Fibroblast of the conjunctiva (primary cell): ENCODE measurements around the gene KCNMA1.

Experiments used
- DNase-seq: peaks from one replicate; pipeline ENCODE4 v3.0.0-alpha.2; 2010; ENCODE audit warnings: low read depth

KCNMA1 gene

DNA sequence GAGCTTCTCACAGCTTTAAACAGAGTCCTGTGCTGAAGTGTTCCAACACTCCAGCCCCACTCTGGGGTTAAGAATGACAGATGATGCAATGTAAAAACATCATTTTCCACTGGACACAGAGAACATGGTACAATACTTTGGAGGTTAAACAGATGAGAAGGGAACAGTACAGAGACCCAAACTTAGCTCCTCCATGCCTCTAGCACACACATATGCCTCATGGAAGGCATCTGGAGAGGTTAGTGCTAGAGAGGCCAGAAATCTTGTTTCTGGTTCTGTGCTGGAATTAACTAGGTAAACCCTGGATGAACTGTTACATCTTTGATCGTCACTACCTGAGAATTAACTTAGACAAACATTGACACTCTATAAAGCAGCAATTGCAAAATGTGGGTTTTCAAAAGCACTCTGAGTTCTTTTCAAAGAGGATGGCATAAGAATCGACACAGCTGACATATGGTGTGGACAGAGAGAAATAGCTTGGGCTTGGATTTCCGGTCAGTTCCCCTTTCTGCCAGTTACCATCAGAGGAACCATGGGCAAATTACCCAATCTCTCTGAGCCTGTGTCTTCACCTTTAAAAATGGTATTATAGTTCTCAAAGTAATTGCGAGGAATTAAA lies 81.9 kb downstream of the KCNMA1 start:
- DNase-seq: peak; percentile 65

DNA sequence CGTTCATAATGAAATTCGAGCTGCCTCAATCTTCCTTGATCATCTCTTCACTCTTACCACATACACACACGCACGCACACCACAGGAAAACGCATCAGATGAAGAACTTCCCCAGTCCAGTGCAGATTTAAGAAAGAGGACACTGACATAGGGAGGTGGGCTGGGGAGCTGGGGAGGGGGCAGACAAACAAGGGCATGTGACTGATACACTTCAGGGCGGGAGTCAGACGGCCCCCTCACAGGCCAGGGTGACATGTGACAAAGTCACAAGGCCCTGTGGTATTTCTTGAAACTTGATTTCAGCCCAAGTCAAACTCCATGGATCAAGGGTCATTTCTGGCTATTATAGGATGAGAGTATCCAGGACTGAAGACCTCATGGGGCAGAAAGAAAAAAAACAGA lies 82.6 kb downstream of the KCNMA1 start:
- no peak for DNase-seq

DNA sequence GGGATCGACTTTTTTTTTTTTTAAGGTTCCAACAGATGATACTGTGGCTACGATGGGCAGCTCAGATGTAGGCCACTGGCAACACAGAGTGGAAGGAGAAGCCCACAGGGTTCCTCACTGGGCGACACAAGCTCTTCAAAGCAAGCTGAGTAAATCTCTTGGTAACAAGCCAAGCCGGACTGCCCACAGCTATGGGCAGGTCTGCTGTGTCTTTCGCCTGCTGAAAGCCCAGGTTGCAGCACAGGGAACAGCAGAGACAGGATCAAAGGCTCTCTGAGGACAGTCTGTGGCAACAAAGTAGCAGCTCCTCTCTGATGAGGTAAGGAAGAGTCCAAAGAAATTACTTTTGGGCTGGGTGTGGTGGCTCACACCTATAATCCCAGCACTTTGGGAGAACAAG lies 83.6 kb downstream of the KCNMA1 start:
- DNase-seq: no peak

DNA sequence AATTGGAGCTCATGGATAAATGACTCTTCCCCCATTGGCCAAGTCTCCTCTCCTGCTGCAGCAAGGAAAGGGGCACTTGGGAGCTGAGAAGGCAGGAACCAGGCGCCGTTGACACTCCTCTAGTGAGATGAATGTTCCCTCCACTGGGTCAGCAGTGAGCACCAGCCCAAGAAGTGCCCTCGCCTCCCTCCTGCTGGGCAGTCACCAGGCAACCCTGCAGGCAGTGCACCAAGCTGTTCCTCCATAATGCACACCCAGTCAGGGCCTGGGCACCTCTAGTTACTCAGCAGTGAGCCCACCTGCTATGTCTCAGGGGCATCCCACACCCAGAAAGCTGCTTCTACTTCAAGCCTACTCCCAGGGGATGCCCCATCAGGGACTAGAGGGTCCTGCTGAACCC lies 84.3 kb downstream of the KCNMA1 start:
- no peak for DNase-seq

DNA sequence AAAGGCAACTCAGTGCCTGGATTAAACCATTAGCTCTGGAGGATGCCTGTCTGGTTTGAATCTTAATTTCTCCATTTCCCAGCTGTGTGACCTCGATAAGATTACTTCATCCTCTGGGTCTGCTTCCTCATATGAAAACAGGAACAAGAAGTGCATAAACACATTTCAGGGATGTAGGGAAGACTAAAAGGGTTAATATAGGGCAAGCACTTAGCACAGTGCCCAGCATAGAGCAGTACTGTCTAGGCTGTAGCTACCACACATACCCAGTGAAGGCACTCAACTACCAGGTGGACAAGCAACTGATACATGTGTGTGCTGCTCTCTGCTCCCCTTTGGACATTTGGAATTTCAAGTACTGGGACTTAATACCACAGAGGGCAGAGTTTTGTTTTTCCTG lies 85.4 kb downstream of the KCNMA1 start:
- no peak for DNase-seq

DNA sequence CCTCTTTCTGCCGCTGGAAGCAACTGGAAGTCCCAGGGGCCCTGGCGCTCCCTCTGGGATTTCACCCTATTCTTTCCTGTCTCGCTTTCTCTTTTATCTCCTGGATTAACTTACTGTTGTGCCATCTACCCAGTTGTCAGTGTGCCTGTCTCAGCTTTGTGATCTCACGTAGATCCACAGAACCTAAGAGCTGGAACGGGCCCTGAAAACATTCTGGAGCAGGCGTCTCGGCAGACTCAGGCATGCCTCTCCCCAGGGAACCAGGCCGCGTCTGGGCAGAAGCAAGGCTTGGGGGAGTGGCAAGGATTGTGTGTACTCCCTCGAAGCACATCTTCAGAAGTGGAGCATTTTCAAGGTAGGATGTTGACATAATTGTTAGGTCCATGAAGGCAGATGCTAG lies 87.2 kb downstream of the KCNMA1 start:
- DNase-seq: no peak

DNA sequence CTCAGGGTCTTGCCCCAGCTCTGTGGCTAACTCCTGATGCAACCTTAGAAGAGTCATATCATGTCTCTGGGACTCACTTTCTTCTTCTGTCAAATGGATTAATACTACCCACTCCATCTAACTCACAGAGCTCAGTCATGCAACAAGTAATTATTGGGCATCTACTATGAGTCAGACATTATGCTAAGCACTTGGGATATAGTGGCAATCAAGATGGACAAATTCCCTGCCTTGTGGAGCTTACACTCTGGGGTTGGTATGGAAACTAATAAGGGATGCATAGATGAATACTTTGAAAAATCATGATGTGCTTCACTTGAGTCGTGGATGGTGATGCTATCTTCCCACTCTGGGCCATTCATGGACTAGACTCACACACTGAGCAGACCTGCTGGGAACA lies 88.9 kb downstream of the KCNMA1 start:
- DNase-seq: no peak

DNA sequence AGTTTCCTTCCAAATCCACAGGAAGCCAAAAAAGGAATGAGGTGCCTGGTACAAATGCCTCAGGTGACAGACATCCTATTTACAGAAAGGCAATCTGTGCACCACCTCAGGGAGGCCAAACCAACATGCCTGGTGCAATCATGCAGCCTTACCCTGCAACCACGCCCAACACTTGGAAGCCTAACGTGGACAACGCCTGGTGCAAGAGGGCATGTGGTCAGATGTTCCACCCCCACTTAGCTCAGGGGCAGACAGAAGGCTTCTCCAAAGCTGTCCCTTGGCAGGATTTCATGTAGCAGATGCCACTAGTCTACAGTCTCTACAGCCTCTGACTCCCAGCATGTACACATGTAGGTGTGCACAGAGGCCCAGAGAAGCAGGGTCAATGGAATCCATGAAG lies 89.5 kb downstream of the KCNMA1 start:
- no peak for DNase-seq

DNA sequence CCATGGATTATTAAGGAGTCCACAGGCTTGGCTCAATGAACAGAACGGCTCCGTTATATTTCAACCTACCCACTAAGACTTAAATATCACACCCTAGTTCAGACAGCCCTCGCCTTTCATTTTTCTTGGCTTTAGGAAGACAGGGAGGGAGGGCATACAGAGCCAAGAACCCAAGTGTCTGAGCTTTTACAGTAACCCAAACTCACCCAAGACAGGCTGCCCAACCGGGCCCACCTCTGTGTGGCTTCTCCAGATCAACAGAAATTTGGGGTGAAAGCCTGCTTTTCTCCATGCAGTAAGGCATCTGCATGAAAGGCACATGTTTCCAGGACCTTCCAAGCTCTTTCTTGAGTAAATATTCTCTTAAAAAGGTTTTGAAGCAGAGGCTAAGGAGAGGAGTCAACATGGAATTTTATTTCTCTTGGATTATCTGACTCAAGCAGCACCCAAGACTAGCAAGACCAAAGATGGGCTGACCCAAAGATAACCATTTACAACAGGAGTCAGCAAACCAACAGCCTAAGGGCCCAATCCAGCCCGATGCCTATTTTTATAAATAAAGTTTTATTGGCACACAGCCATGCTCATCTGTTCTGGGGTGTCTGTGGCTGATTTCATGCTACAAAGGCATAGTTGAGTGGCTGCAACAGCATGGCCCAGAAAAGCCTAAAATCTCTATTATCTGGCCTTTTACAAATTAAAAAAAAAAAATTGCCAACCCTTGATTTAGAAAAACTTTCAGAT lies 90.1 kb downstream of the KCNMA1 start:
- no peak for DNase-seq

DNA sequence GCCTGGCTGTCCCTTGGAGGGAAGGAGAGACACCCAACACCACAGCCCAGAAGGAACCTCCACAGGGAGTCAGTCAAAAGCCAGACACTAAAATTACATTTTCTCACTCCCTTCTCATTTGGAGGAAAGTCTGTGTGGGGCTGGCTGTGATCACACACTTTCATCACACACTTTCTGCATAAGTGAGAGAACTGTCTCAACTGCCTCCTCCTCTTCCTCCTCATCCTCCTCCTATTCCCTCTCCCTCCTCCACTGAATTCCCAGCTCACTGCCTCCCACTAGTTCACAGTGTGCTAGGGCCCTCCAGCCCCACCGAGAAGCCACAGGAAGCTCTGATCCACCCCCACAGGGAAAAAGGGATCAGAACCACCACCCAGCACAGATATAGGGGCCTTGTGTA lies 91.6 kb downstream of the KCNMA1 start:
- DNase-seq: no peak

DNA sequence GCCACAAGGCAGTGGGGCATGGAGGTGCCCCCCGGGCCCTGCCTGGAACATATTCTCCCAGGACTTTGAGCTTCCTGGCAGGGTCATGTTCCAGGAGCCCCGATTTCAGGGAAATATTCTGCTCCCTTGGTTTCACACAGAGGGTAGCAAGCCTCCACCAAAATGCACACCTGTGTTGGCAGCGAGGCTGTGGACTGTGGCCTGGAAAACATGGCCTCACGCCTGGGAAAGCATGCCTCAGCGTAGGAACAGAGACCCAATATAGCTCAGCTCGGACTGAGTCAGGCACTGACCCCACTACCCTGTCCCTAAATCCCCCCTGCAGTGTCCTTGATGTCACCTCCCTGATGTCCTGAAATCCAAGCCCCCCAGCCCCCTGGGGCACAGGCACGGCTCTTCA lies 92.0 kb downstream of the KCNMA1 start:
- DNase-seq: no peak

DNA sequence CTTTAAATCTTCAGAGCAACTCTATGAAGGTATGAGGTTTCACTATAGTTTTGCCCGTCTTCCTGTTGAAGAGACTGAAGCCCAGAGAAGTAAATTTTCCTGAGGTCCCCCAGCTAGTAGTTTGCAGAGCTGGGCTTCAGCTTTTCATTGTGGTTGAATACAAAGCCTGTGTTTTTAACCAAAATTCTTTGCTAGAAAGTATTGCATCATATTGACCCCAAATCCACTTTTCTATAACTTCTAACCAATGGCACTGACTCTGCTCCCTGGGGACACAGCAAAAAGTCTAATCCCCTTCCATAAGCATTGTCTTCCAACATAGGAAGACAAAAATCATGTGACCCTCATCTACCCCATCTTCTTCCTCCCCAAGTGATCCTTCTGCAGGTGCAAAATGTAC lies 93.0 kb downstream of the KCNMA1 start:
- DNase-seq: no peak

DNA sequence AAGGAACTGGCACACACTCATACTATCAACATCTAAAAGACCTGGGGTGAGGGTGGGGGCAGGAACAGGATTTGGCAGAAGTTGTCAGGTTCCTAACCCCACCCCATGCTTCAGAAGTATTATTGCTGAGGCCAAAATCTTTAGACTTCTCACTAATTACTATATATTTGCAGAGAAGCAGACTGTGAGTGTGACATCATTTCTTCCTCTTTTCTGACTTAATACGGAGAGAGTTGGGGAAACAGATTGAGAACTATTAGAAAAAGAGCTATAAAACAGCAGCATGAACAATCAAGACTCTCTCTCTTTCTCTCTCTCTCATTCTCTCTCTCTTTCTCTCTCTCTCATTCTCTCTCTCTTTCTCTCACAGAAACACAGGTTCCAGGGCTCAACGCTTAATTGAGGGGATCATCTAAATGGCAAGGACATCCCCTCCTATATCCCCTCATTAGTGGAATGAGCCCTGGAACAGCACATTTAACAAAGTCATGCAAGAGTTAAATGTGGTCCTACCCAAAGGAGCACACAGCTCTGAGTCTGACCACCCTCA lies 94.8 kb downstream of the KCNMA1 start:
- DNase-seq: no peak

DNA sequence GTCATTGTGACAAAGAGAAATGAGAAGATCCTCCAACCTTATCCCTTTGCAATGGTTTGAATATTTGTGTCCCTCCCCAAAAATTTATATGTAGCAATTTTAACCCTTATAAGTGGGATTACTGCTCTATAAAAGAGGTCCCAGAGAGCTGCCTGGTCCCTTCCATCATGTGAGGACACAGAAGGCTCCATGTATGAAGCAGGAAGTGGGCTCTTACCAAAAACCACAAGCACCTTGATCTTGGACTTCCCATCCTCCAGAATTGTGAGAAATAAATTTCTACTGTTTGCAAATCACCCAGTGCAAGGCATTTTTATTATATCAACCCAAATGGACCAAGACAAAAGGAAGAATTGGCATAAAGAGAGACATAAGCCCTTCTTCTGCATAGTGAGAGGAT lies 95.7 kb downstream of the KCNMA1 start:
- no peak for DNase-seq

DNA sequence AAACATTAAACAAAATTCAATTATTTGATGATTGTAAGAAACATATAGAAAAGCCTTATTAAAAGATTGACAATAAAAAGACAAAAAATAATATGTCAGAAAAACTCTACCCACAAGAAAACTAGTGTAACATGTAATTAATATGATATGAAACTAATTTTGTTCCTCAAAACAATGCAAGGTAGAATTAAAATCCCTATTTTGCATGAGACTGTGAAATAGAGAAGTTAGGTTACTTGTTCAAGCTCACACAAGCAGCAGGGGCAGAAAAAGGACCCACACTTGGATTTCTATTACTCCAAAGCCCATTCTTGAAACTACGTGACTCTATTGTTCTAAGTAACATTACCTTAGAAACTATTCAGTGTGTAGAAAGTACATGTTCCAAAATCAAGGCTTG lies 96.4 kb downstream of the KCNMA1 start:
- no peak for DNase-seq

DNA sequence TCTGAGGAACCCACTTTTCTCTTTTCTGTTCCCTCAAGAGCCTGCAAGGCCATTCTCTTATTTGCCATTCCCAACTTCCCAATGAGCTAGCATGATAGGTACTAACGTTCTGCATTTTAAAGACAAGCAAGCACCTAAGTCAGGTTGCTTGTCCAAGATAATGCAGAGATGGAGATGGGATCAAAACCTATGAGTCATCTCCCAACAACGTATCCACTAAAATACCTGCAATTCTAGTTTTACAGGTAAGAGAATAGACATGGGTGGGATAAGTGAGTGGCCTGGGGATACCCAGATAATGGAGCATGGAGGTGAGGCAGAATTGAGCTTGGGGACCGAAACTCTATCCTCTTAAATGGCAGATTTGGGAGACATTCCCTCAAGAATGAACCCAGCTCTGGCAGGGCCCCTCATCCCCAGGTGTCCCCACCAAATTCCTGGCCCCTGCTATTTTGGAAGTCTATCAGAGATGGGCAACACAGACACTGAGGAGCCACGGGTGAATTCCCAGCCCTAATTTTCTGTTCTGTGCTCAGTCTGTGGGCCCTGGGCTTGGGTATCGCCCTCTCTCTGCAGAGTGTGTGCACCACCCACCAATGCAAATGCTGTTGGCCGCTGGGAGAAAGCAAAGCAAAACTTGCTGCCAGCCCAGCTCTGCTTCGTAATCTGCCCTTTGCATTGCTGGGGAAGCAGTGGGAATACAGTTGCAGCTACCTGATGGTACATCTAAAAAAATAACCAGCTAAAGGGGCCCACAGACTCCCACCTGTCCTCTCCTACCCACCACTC lies 98.3 kb downstream of the KCNMA1 start:
- no peak for DNase-seq

DNA sequence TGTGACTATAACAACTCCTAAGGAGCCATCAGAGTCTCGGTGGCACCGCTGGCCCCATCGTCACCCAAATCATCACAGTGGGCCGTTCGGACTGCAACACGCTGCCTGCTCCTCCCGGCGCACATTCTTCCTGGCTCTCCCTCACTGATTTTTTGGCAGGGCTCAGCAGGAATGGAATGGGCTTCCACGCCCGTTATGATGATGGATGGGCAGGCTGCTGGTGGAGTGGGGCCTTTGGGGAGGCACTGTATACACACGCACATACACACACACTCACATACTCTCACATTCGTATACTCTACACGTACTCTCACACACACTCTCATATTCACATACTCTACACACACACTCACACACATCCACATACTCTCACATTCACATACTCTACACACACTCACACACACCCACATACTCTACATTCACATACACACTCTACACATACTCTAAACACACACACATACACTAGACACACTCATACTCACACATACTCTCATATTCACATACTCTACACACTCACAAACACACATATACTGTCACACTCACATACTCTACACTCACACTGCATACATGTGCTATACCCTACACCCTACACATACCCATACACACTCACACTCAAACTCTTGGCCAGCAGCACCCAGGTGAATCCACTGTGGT lies 99.8 kb downstream of the KCNMA1 start:
- no peak for DNase-seq

DNA sequence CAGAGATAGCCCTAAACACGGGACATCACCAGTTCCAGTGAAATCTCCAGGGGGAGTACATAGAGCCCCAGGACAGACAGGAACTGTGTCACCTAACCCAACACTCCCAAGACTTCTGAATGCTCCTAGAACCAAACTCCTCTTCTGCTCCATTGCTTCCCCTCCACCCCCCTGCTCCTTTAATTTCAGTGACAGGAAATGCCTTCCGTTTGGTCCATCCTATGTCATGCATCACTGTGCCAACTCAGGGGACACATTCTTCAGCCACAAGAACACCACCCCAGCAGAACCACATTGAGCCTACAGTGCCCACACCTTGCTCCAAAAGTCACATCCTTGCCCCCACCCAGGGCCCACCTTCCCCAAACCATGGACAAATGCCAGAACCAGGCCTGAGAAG lies 100.5 kb downstream of the KCNMA1 start:
- no peak for DNase-seq

DNA sequence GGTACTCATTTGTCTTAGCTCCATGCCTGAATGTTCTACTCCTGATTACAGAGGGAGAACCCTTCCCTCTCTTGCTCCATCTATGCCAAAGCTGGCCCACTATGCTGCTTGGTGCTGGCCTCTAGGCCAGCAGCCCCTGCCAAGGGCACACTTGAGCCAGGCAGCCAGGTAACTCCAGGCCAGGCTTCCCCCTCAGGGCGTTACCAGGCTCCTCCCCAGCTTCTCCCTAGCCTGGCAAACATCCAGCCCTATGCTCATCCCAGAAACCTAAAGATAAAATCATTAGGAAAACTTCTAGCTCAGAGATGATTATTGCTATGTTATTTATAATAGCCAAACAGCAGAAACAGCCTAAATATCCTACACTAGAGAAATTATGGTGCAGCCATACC lies 103.7 kb downstream of the KCNMA1 start:
- no peak for DNase-seq

DNA sequence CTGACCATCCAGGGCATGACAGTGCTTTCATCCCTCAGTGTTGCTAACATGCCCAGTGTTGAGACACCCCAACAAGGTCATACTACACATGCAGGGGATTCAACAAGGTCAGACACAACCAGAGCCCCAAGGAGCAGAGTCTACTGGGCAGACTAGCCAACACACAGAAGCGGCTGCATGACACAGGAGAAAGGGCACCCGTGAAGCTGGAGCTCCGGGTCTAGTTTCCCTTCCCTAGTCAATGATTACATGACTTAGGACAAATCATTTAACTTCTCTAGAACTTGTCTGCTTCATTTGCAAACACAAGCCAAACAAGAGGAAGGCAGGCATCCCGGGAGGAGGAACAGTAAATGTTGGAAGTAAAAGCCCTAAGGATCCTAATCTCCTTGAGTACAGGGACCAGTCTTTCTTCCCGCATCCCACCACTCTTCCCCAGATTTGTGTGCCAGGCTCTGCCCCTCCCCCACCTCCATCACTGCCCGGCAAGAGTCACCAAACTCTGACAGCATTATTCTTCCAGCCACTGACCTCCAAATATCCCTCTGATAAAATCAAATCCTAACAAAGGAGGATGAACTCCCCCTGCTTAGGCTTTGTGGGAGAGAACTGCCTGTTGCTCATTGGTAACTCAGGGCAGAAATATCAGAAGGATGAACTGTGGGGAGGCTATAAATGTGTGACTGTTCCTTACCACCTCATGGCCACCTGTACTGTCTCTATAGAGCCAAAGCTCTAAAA lies 104.3 kb downstream of the KCNMA1 start:
- DNase-seq: no peak

DNA sequence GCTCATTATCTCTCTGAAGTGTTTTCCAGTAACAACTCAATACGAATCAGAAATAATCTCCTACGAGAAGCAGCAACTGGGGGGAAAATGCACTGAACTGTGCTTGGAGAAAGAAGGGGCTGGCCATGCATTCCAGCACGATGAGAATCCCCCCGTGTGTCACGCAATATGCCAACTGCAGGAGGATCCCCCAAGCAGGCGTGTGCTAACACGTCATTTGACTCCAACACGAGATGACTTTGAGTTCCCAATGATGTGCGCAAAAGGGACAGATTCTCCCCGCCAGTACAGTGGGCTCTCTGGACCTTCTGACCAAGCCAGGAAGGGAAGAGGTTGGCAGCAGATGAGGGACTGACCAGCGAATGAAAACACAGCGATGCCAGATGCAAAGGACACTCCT lies 105.5 kb downstream of the KCNMA1 start:
- no peak for DNase-seq
